GM21737 (cell line): ENCODE measurements around the gene GYPB.
"Not testable (repeated sequence)": the region's sequence is repeated elsewhere in the genome, so short reads cannot be mapped to it uniquely, and the experiment has no call there.

Source experiments
- ATAC-seq: cut with Tn5 transposase; IDR thresholded peaks from one replicate; pipeline ENCODE4 v1.9.1; 2021; ENCODE audit warnings: mild to moderate bottlenecking, moderate library complexity; ENCODE audit not compliant: unreplicated experiment

The GYPB gene

DNA sequence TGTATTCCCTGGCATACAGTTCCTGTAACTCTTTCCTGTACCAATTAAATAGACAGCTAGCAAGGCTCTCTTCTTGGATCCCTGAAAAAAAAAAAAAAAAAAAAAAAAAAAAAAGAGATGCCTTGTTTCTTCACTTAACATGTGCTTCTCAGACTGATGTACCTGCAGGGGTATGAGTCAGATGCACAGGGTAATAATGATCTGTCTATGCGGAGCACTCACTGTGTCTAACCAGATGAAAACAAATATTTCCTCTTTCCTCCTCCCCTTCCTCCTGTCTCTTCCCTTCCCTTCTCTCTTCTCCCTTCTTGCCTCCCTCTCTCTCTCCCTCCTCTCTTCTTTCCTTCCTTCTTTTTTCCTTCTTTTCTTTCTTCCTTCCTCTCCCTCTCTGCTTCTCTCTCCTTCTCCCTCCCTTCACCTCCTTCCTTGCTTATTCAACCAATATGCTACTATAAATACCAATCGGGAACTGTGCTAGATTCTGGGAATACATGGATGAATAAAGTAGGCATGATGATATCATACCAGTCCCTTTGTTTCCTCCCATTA, 3.0 kb downstream of the GYPB start:
- not testable (repeated sequence) for ATAC-seq

- no peak for ATAC-seq
Observed at GRCh38 chr4:144014808-144015207, 4.4 kb downstream of the GYPB start.

GRCh38 chr4:144008602-144009001, 10.6 kb downstream of the GYPB start:
- ATAC-seq = not testable (repeated sequence)

DNA sequence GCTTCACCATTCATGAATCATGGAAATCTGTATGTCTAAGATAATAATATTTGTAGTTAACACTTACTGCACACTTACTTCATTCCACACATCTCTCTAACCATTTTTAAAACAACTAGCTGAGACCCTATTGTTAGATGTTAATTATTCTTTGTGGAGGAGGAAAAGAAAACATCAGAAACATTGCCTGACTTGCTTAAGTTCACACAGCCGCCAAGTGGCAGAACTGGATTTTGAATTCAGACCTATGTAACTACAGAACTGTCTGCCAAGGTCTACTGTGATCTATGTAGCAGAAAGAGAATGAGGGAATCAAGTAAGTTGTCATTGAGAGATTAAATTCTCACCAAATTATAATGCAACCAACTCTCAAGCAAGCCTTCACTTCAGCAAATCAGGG, 11.2 kb downstream of the GYPB start:
- ATAC-seq = not testable (repeated sequence)

DNA sequence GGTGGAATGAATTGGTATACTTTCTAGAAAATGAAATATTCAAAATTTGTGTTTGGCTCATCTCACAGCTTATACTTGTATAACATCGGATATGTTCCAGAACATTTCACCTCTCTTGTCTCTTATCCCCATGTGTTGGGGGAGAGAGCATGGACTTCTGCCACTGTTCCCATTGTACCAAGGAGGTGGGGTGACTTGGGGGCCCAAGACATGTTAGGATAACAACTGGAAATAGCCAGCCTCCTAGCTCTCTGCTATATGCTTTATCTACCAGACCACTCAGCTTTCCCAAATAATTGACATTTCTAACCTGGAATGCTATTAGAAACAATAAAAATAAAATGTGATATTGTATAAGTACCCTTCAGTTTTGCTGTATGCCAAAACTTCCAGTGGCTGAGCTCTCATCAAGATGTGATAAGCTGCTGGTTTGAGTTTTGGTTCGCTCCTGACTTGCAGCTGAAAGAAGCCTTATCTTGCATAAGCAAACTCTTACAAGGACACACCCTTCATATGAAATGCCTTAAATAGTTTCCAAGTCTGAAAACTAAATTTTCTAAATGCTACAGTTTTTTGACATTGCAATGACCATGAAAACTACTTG, 12.9 kb downstream of the GYPB start:
- ATAC-seq = not testable (repeated sequence)

- not testable (repeated sequence) for ATAC-seq
Observed at GRCh38 chr4:144005558-144005953, 13.6 kb downstream of the GYPB start.

DNA sequence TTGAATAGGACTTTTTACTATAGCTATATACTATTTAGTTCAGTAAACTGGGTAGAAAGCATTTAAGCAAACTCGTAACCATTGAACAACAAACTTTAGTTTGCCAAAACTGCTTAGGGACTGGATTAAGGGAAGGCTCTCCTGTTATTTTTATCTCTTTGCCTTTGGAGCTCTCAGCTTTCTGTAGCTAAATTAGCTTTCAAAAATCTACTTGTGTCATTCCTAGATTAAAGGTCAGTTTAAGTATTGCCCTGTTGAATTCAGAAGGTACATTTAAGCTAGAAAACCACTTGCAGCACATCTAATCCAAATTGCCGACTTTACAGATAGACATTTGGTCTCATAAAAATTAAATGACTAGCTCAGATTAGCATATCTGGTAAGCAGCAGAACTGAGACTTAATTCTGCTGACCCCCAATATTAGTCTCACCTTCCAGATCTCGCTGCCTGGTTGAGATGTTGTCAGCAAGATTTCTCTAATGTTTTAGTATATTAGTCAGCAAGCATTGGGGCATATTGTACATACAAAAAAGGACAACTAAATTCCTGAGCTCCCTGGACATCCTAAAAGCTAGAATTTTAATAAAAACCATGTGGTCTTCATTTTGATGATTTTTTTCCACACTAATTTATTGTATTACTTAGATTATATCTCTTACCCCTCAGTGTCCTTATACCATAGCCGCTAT, 14.2 kb downstream of the GYPB start:
- not testable (repeated sequence) for ATAC-seq

GRCh38 chr4:144003890-144004265, 15.3 kb downstream of the GYPB start:
- not testable (repeated sequence) for ATAC-seq

DNA sequence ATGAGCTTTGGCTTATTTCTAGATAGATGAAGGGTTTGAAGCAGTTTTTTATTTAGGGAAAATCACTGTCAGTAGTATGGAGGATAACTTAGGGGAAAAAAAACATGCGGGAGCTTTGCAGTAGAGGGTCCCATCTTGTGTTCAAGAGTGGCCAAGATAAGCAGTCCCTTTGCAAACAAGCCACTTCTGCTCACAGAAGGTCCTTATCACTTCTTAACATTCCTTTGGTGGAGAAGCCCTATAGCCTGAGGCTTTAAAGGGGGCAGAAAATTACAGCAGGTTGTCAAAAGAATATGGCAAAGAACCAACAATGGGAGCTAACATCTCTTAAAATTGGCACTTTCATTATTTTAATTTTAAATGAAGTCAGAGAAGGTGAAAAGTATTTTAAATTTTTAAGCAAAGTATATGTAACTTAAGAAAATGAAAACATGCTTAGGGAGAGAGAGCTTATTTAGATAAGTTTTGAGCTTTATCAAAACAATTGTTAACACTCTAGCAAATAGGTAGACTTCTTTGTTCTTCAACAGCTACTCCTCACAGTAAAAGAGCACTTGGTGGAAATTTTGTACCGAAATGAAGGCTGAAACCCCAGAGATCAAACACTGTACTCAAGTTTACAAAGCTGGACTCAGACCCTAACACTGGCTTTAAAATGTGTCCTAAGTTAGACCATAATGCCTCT, 15.8 kb downstream of the GYPB start:
- ATAC-seq = not testable (repeated sequence)

DNA sequence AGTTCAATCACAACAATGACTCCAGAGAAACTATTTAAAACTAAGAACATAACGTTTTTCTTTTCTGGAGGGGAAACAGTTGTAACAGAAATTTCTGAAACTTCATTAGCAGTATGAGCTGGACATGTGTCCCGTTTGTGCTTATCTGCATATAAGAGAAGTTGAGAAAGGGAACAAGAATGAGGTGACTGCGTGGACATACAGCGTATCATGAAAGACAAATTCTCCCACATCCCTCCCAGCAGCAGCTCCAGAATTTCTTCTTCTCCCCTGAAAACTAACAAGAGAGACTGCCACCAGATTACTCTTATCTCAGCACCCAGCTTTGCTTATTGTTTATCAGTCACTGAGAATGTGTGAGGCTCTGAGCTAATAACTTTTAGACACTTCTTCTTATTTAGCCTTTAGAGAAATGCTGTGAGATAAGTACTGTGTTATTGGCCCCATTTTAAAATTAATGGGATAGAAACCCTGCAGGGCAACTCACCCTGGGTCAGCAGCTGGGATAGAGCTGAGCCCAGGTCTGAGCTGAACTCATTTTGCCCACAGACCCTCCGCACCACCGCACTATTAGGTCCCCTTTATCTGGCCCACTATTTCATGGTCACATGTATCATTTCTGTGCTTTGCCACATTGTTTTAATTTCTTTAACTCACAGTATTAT, 18.7 kb downstream of the GYPB start:
- not testable (repeated sequence) for ATAC-seq

GRCh38 chr4:143996193-143996592, 23.0 kb downstream of the GYPB start:
- ATAC-seq = not testable (repeated sequence)

DNA sequence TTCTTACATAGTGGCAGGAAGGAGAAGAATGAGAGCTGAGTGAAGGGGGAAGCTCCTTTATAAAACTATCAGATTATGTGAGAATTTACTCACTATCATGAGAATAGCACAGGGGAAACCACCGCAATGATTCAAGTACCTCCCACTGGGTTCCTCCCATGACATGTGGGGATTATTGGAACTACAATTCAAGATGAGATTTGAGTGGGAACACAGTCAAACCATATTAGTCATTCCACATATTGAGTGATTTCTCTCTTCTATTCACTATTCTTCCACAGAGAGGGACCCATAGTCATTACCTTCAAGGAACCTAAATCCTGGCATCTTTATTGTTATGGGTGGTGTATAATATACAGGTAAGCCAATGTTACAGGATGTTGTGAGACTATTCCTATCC, 27.4 kb downstream of the GYPB start:
- not testable (repeated sequence) for ATAC-seq

GRCh38 chr4:143990717-143991116, 28.5 kb downstream of the GYPB start:
- ATAC-seq = not testable (repeated sequence)

GRCh38 chr4:143986180-143986579, 33.0 kb downstream of the GYPB start:
- ATAC-seq = no peak

DNA sequence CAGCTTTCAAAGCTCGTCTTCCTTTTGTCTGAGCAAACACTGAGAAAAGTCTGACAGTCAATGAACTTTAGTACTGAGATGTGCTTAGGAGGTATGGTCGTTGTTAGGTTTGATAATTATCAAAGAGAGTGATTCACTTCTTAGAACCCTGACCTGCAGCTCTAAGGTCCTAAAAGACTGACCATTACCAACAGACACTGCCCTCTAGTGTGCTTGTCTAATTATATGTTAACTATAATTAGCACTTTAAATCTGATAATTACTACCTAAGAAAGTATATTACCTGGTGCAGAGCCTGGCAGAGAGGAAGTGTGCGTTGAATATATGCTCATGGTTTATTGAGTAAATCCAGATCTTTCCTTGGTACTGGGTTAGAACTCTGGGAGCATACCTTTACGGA, 38.4 kb downstream of the GYPB start:
- not testable (repeated sequence) for ATAC-seq

DNA sequence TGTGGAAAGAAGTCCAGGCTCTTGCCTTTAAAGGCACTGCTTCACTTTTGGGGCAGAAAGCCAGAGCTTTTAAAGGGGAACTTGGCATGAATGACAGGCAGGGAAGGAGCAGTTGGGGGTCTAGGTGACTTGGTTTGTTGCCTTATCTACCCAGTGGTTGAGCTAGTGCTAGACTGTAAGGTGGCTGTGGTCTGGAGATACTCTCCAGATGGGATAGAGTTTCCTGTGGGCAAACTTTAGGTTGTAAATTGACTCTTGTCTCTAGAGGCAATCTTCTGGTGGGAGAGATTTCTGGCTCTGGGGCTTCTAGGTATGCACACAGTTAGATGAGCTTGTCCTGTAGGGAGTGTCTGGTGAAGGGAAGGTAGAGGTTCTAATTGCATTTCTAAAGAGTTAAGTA, 43.7 kb downstream of the GYPB start:
- ATAC-seq = not testable (repeated sequence)

GRCh38 chr4:143974021-143974420, 45.2 kb downstream of the GYPB start:
- not testable (repeated sequence) for ATAC-seq

GRCh38 chr4:143961075-143961474, 58.1 kb downstream of the GYPB start:
- ATAC-seq = no peak

- ATAC-seq = not testable (repeated sequence)
Observed at GRCh38 chr4:143955306-143955705, 63.9 kb downstream of the GYPB start.

- ATAC-seq = not testable (repeated sequence)
Observed at GRCh38 chr4:143951458-143951972, 67.7 kb downstream of the GYPB start.

DNA sequence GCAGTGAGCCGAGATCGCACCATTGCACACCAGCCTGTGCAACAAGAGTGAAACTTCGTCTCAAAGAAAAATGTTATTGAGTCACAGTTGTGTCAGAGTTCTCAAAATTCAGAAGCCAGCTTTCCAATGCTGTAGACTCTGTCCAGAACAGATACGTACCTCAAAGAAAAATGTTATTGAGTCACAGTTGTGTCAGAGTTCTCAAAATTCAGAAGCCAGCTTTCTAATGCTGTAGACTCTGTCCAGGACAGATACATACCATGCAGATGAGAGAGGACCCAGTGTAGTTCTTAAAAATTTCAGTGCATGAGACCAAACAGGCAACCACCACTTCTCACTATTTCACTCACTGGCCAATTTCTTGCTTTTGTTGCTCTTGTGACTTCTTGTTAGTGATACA, 68.2 kb downstream of the GYPB start:
- not testable (repeated sequence) for ATAC-seq
